CD4-positive, alpha-beta T cell (primary cell): Measurements from ENCODE around the gene CCL4L2. TPM values are rescaled to one million over a fixed set of nuclear protein-coding genes. Genes with fewer than 3 reads are reported as not detected.
"Not testable (repeated sequence)": the region's sequence is repeated elsewhere in the genome, so short reads cannot be mapped to it uniquely, and the experiment has no call there.

ENCODE experiments used
- ATAC-seq: fragments of 200-7000 bp; cut with Tn5 transposase; one replicate; pipeline ENCODE4 v1.10.0; 2022; ENCODE audit warnings: mild to moderate bottlenecking; ENCODE audit not compliant: poor library complexity
- CTCF ChIA-PET: fragments of 350-600 bp; sonication (Branson Sonifier 250); formaldehyde crosslinking; loops from one replicate; lab custom pipeline; 2021; ENCODE audit warnings: antibody characterized with exemption, inconsistent platforms; lab: Charles Lee
- POLR2A ChIA-PET: fragments of 350-600 bp; sonication (Branson Sonifier 250); formaldehyde crosslinking; loops from one replicate; lab custom pipeline; 2021; ENCODE audit warnings: antibody characterized with exemption, inconsistent platforms; lab: Charles Lee
- DNase-seq, 14 experiments: peaks; one replicate each; pipeline ENCODE4 v3.0.0-alpha.2; 2013 to 2020; ENCODE audit warnings: mixed read lengths in 2 of 14
- H3K27ac ChIP-seq, 2 donors: one replicate each; pipeline versions ENCODE4 v1.5.1 to v1.7.0; 2013; ENCODE audit warnings: low read length in 2 of 2, low read depth in 1 of 2, mild to moderate bottlenecking in 1 of 2
- H3K27me3 ChIP-seq, 2 experiments: 1 replicate in 1 of 2; 2 replicates in 1 of 2; pipeline versions ENCODE4 v1.6.1 to v1.7.0; 2013; ENCODE audit warnings: low read length in 2 of 2, control low read depth in 1 of 2, mild to moderate bottlenecking in 1 of 2, moderate library complexity in 1 of 2; ENCODE audit not compliant: insufficient read depth in 2 of 2, control insufficient read depth in 1 of 2
- H3K36me3 ChIP-seq: one replicate; pipeline ENCODE4 v1.6.1; 2013; ENCODE audit warnings: low read length, control low read depth; ENCODE audit not compliant: insufficient read depth
- H3K4me1 ChIP-seq: one replicate; pipeline ENCODE4 v1.6.1; 2013; ENCODE audit warnings: low read length, control low read depth; ENCODE audit not compliant: insufficient read depth
- H3K4me3 ChIP-seq: one replicate; pipeline ENCODE4 v1.5.1; 2013; ENCODE audit warnings: mild to moderate bottlenecking, low read length, moderate library complexity
- H3K9me3 ChIP-seq, 2 experiments: 1 replicate in 1 of 2; 2 replicates in 1 of 2; pipeline versions ENCODE4 v1.6.1 to v1.7.0; 2013; ENCODE audit warnings: low read length in 2 of 2, mild to moderate bottlenecking in 2 of 2, control low read depth in 1 of 2, moderate library complexity in 1 of 2; ENCODE audit not compliant: control insufficient read depth in 1 of 2, insufficient read depth in 1 of 2
- H3K27ac Mint-ChIP-seq: one replicate; pipeline ENCODE4 v1.8.0; 2020; ENCODE audit warnings: mixed read lengths
- H3K27me3 Mint-ChIP-seq: one replicate; pipeline ENCODE4 v1.8.0; 2021; ENCODE audit warnings: mixed read lengths
- H3K36me3 Mint-ChIP-seq: one replicate; pipeline ENCODE4 v1.8.0; 2021; ENCODE audit warnings: low read depth, mixed read lengths
- H3K4me1 Mint-ChIP-seq: one replicate; pipeline ENCODE4 v1.8.0; 2021; ENCODE audit warnings: low read depth, mixed read lengths
- H3K4me3 Mint-ChIP-seq: one replicate; pipeline ENCODE4 v1.8.0; 2020; ENCODE audit warnings: mild to moderate bottlenecking, mixed read lengths
- H3K9me3 Mint-ChIP-seq: one replicate; pipeline ENCODE4 v1.8.0; 2020; ENCODE audit warnings: mixed read lengths
- CTCF ChIP-seq: fragments of 200-600 bp; IDR thresholded peaks from one replicate; pipeline ENCODE4 v1.8.0; 2022; ENCODE audit warnings: antibody characterized with exemption, mild to moderate bottlenecking
- intact Hi-C, 2 experiments: fragments of 100-400 bp; cut with DNase I in 1 of 2; cut with micrococcal nuclease in 1 of 2; formaldehyde crosslinking; loops; one replicate each; pipeline versions ENCODE4 v1.15.1 to v1.9.0; 2023 to 2025; cut with DNase I, micrococcal nuclease
- total RNA-seq, 174 experiments: library from RNA in 2 of 174; stranded (reverse) in 2 of 174; gene quantifications; one replicate each; pipeline ENCODE4 v1.2.3 and lab custom pipeline; 2021 to 2026

CCL4L2 gene
- total RNA-seq, 2 experiments from 2014 or later, result 0.25 TPM; not detected in 1

- no peak overlapping the region for H3K27ac Mint-ChIP-seq
- Histone ChIP-seq H3K4me1 (no peaks in the 10 kb centered on the region), H3K36me3 (no peaks in the 10 kb centered on the region), H3K27me3 (peaks cover 7 to 8% of the 10 kb centered on the region in 2 experiments), H3K9me3 (no peaks in the 10 kb centered on the region), H3K4me3 (no peak overlapping the region), H3K27ac (no peak overlapping the region)
- intact Hi-C loops, result no loop called here
- POLR2A ChIA-PET, result no interaction called here
- H3K36me3 Mint-ChIP-seq, result no peaks in the 10 kb centered on the region
- no peaks in the 10 kb centered on the region for H3K4me1 Mint-ChIP-seq
- peaks cover 19% of the 10 kb centered on the region for H3K27me3 Mint-ChIP-seq
- ATAC-seq (no peak), DNase-seq (no peak)
- H3K9me3 Mint-ChIP-seq, result no peaks in the 10 kb centered on the region
- CTCF ChIA-PET, result no interaction called here
- H3K4me3 Mint-ChIP-seq, result no peak overlapping the region
- TF ChIP-seq CTCF, result no peak
These were observed 2.1 kb downstream of the CCL4L2 start for GRCh38 chr17:36212966-36213365.

- Histone ChIP-seq H3K9me3 (no peaks in the 10 kb centered on the region), H3K4me1 (no peaks in the 10 kb centered on the region), H3K27me3 (peaks cover 7 to 8% of the 10 kb centered on the region in 2 experiments), H3K36me3 (no peaks in the 10 kb centered on the region), H3K4me3 (no peak overlapping the region), H3K27ac (no peak overlapping the region)
- Mint-ChIP-seq H3K36me3 (no peaks in the 10 kb centered on the region), H3K4me1 (no peaks in the 10 kb centered on the region), H3K27ac (no peak overlapping the region), H3K4me3 (no peak overlapping the region), H3K27me3 (peaks cover 19% of the 10 kb centered on the region), H3K9me3 (no peaks in the 10 kb centered on the region)
- intact Hi-C loops, result no loop called here
- ChIA-PET CTCF (no interaction called here), POLR2A (no interaction called here)
- TF ChIP-seq CTCF, result no peak
- DNase-seq, result no peak
- ATAC-seq, result no peak
These were observed 2.8 kb downstream of the CCL4L2 start for GRCh38 chr17:36213695-36214094.

- intact Hi-C loops, result no loop called here
- Mint-ChIP-seq H3K27ac (no peak overlapping the region), H3K27me3 (peaks cover 17% of the 10 kb centered on the region), H3K4me1 (no peaks in the 10 kb centered on the region), H3K4me3 (no peak overlapping the region), H3K9me3 (no peaks in the 10 kb centered on the region), H3K36me3 (no peaks in the 10 kb centered on the region)
- no peak overlapping the region for H3K27ac ChIP-seq
- no peak for TF ChIP-seq CTCF
- H3K4me1 ChIP-seq, result no peaks in the 10 kb centered on the region
- H3K36me3 ChIP-seq, result no peaks in the 10 kb centered on the region
- no peaks in the 10 kb centered on the region for H3K9me3 ChIP-seq
- ChIA-PET POLR2A (no interaction called here), CTCF (no interaction called here)
- no peak for ATAC-seq
- H3K4me3 ChIP-seq, result no peak overlapping the region
- no peak for DNase-seq
- peaks cover 7 to 8% of the 10 kb centered on the region in 2 experiments for H3K27me3 ChIP-seq
These were observed 4.1 kb downstream of the CCL4L2 start for GRCh38 chr17:36214918-36215317.

DNA sequence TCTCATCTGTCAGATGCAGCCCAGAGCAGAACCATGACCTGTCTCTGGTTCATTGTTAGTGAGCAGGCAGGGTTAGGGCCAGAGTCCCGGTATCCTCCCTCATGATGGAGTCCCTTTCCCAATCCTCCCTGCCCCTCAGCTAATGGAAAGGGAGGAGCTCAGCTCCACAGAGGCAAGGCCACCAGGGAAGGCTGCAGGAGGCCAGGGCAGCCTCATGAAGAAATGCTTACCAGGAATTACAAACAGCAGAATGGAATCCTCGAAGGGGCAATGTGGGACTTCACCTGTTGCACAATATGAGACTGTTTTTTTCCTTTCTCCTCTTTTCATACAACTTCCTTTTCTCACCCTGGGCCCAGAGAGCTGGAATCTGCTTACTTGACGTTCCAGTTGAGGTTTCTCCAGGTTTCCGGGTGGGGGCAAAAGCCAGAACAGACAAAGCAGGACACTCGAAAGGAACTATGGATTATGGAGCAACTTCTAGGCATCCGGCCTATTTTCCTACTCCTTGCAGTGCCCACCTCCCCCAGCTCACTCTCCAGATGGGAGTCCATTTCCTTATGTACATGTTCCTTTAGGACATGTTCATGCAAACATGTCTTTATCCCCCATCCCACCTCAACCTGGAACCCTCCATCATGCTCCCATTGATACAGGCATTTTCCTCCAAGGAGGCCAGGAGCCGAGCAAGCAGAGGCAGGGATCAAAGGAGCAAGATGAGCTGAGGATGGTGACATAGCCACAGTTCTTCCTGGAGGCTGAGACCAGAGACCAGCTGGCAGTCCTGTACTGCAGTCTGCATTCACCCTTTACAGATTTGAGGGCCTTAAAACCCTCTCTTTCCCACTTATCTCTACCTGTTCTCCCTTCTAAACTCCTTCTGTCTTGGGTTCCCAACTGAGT is 4.8 kb downstream of the CCL4L2 start:
- H3K4me3 Mint-ChIP-seq, H3K36me3 Mint-ChIP-seq, H3K4me3 ChIP-seq, H3K27ac ChIP-seq, ATAC-seq, H3K27me3 ChIP-seq, H3K4me1 Mint-ChIP-seq, POLR2A ChIA-PET, H3K9me3 ChIP-seq, H3K27ac Mint-ChIP-seq, H3K36me3 ChIP-seq, H3K4me1 ChIP-seq, intact Hi-C loops, DNase-seq, H3K9me3 Mint-ChIP-seq, CTCF ChIA-PET: not testable (repeated sequence)
- H3K27me3 Mint-ChIP-seq, result peaks cover 14% of the 10 kb centered on the region

GRCh38 chr17:36219556-36219955 is 8.7 kb downstream of the CCL4L2 start:
- H3K9me3 Mint-ChIP-seq, H3K4me3 Mint-ChIP-seq, CTCF ChIA-PET, H3K9me3 ChIP-seq, H3K27me3 Mint-ChIP-seq, H3K4me1 Mint-ChIP-seq, POLR2A ChIA-PET, DNase-seq, H3K36me3 Mint-ChIP-seq, H3K27me3 ChIP-seq, H3K4me3 ChIP-seq, H3K36me3 ChIP-seq, H3K4me1 ChIP-seq, H3K27ac ChIP-seq, intact Hi-C loops, ATAC-seq, H3K27ac Mint-ChIP-seq: not testable (repeated sequence)
